SIG-M5 treated with dmso at 0.1 percent for 504 hours (cell line): ENCODE results near the gene PERM1.
"Not testable (repeated sequence)": the region's sequence is repeated elsewhere in the genome, so short reads cannot be mapped to it uniquely, and the experiment has no call there.

Experiments
- DNase-seq: peaks from one replicate; lab custom pipeline; 2025; ENCODE audit not compliant: unreplicated experiment; lab: John Stamatoyannopoulos, UW

PERM1 gene

DNA sequence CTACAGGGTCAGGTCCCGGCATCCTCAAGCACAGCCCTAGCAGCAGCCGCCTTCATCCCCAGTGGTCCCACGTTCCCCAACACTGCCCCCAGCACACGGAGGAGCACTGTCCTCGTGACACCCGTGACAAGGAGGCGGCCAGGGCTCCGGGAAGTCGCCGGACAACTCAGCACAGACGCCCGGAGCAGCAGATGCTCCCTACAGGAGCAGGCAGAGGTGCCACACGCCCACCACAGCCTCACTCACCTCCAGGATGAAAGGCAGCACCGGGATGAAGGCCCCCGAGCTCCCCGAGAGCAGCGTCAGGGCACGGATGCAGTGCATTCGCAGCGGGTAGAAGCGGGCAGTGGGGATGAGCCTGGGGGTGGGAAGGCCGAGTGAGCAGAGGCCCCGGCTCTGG, 31.0 kb downstream of the PERM1 start:
- no peak for DNase-seq

DNA sequence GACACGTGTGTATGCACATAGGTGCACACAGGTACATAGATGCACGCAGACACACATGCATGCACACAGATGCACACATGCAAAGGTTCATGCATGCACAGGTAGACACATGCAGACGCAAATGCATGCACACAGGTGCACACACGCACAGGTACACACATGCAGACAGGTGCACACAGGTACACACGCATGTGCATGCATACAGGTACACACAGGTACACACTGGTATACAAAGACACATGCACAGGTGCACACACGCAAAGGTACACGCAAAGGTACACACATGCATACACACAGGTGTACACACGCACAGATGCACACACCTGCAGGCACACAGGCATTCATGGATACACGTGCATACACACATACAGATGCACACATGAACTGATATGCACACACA, 31.6 kb downstream of the PERM1 start:
- DNase-seq = no peak

DNA sequence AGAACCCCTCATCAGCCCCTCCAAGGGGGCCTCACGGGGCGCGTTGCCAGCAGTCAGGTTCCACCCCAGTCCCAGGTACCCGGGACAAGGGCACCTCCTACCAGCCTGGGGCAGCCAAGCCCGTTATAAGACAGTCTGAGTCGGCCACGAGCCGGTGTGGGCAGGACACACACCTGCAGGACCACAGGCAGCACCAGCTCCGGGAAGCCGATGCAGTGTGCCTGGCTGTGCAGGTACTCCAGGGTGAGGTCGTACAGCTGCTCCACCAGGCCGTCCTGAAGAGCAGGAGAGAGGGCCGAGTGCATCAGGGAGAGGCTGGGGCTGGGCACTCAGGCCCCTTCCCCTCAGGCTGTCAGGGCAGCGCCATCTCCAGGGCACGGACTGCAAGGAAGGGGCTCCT, 33.9 kb downstream of the PERM1 start:
- no peak for DNase-seq

DNA sequence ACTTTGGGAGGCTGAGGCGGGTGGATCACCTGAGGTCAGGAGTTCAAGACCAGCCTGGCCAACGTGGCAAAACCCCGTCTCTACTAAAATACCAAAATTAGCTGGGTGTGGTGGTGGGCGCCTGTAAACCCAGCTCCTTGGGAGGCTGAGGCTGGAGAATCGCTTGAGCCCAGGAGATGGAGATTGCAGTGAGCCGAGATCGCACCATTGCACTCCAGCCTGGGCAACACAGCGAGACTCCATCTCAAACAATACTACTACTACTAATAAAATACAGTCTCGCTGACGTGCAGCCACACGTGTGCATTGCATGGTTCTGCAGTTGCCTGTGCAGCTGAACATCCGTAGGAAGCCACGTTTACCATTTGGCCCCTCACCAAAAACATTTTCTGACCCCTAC, 35.1 kb downstream of the PERM1 start:
- not testable (repeated sequence) for DNase-seq

DNA sequence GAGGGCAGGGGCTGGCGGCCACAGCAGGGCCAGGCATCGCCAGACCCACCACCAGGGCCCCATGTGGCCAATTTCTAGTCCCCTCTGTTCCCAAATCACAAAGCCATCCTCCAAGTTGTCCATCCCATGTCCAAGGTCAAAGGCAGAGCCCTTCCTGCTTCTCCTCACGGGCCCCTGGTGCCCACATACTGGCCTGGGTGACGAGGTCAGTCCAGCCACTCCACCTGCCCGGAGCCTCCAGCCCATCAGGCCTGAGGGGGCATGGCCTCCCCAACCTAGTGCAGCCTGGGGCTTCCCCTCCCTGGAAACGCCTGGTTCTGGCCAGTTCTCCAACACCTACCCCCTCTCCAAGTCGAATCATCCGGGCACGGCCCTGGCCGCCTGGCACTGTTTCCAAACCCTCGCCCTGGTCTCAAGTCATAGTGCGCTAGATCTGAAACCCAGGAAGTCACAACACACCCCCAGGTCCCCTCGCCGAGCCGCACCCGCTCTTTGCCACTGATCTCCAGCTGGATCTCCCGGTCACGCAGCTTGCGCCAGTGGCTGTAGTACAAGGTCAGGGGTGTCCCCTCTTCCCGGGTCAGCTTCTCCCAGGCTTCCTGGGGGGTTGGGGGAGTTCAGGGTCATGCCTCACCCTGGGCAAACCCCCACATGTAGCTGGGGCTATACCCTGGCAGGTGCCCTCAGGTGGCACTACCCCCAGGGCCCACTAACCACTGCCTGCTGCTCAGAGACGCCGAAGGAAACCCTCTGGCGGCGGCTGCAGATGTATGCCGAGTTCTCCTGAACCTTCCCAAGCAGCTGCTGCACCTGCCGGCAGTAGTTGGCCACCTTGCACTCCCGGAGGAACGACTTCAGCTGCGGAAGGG, 36.0 kb downstream of the PERM1 start:
- no peak for DNase-seq

- DNase-seq = no peak
Observed at GRCh38 chr1:944341-945325, 37.3 kb downstream of the PERM1 start.

DNA sequence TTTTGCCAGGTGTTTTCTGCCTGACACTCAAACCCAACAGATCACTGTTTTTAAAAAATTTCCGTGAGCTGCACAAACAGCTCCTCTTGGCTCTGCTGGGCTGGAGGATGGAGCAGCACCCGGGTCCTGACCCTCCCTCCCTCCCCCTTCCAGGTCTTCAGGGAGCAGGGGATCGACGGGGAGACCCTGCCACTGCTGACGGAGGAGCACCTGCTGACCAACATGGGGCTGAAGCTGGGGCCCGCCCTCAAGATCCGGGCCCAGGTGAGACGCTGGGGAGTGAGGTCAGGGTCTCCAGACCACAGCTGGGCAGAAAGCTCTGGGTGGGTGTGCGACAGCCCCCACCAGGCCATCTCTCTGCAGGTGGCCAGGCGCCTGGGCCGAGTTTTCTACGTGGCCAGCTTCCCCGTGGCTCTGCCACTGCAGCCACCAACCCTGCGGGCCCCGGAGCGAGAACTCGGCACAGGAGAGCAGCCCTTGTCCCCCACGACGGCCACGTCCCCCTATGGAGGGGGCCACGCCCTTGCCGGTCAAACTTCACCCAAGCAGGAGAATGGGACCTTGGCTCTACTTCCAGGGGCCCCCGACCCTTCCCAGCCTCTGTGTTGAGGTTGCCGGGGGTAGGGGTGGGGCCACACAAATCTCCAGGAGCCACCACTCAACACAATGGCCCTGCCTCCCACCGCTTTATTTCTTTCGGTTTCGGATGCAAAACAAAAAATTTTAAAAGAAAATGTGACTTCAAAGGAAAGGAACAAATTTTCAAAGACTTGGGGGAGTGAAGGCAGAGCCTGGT, 38.1 kb downstream of the PERM1 start:
- DNase-seq = no peak

GRCh38 chr1:942864-943533, 38.9 kb downstream of the PERM1 start:
- no peak for DNase-seq

DNA sequence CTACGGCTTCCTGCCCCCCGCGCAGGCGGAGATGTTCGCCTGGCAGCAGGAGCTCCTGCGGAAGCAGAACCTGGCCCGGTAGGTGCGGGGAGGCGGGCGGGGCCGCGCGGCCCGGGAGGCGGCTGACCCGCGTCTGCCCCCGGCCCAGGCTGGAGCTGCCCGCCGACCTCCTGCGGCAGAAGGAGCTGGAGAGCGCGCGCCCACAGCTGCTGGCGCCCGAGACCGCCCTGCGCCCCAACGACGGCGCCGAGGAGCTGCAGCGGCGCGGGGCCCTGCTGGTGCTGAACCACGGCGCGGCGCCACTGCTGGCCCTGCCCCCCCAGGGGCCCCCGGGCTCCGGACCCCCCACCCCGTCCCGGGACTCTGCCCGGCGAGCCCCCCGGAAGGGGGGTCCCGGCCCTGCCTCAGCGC, 39.5 kb downstream of the PERM1 start:
- DNase-seq = no peak

GRCh38 chr1:941588-942383, 40.1 kb downstream of the PERM1 start:
- DNase-seq = peak; percentile 28

DNA sequence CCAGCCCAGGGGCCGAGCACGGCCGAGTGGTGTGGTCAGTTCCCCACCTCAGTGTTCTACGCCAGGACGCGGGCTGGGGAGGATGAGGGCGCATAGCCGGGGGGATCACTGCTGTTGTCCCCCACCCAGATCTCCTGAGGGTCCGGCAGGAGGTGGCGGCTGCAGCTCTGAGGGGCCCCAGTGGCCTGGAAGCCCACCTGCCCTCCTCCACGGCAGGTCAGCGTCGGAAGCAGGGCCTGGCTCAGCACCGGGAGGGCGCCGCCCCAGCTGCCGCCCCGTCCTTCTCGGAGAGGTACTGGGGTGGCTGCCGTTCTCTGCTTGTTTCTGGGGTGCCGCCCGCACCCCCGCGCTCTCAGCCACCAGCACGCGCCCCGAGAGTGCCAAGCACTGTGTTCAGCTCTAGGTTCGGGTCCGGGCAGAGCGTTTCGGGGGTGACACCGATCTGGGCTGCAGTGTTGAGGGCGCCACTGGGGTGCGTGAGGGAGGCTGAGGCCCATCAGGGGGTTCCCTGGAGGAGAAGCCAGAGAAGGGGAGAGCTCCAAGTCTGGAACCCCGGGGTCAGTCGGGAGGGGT, 40.8 kb downstream of the PERM1 start:
- no peak for DNase-seq

GRCh38 chr1:940107-941014, 41.5 kb downstream of the PERM1 start:
- DNase-seq = no peak

GRCh38 chr1:939511-940106, 42.3 kb downstream of the PERM1 start:
- no peak for DNase-seq

- no peak for DNase-seq
Observed at GRCh38 chr1:938711-939489, 43.0 kb downstream of the PERM1 start.

GRCh38 chr1:938088-938683, 43.7 kb downstream of the PERM1 start:
- no peak for DNase-seq

DNA sequence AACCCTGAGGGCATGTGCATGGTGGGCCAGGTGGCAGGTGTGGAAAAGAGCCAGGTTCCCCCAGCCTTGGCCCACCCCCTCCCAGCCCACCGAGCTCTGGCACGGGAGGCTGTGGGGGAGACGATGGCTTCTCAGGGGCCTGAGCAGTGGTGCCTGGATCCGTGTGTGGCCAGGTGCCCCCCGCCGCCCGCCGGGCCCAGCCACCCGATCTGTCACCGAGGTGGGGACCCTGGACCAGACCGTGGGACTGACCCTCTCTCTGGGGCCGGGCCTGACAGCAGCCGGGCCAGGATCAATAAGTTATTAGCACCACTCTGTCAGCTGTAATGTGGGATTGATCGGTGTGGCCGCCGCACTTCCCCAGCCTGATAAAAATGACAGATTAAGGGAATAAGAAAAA, 44.4 kb downstream of the PERM1 start:
- no peak for DNase-seq
